ENCODE measurements around the gene MAD2L2.

DNA sequence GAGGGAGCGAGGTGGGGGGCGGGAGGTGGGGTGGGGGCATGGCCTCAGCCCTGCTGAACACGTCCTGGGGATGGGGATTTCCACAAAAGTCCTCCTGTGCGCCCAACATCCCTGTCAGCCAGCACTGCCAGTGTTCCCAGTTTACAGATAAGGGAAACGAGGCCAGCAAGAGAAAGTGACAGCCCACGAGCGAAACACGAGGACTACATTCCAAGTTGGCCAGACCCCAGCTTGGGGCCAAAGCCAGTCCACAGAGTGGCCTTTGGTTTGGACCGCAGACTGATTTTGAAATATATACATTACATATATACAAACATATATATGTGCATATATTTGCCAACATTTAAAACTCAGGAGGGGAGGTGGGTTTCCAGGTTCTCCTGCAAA lies 31.7 kb downstream of the MAD2L2 start:
- no peak for TF ChIP-seq GATA2 (IDR thresholded peaks at IDR 0.05; ENCODE audit: low read depth, low read length)
- TF ChIP-seq GATA3 (IDR thresholded peaks at IDR 0.05; ENCODE audit: low read depth, low read length), result no peak
